HTR-8/SVneo (cell line): Measurements from ENCODE around the gene LRRC61.

ENCODE experiments used
- DNase-seq: peaks from one replicate; pipeline ENCODE4 v3.0.0; 2011; ENCODE audit warnings: low spot score, mixed read lengths; ENCODE audit not compliant: insufficient read length
- FAIRE-seq: peaks from 2 replicates; lab custom pipeline; 2011; peaks lifted over from hg19 to GRCh38; lab: Jason Lieb, UNC

Gene LRRC61

DNA sequence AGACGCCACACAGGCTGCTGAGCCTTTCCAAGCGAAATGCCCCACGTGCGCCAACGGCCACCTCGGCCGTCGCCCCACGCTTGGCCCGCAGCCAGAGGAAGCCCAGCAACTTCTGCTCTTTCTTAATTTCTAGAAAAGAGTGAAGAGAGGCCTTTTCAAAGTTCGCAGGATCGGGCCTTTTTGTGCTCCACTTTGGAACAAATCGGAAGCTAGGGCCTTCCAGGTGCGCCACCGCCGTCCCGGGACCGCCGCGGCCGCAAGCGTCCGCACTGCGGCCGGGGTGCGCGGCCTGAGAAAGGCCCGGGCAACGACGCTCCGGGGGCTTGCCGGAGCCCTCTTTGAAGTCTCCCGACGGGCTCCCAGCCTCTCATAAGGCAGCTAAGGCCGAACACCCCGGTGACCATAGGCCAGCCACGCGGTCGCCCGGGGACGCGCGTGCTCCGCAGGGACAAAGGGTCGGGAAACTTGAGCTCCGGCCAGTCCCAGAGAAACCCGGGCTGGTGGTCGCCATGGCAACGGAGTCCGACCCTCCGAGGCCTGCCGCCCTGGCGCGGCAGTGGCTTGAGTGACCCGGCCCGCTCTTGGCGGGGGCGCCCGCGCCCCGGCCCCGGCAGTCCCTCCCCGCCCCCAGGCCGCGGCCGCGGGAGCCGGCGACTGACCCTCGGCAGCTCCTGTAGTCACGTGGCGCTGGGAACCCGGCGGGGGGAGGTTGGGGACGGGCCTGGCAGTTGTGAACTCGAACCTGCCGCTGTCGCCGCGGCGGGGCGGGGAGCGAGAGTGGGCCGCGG lies 45.1 kb downstream of the LRRC61 start, which contains the start of gene REPIN1:
TSS of gene REPIN1 (plus strand) at position 727 of the 788 bp plus-strand sequence. CDS start 890 bp downstream, outside the sequence.
- DNase-seq (peak; percentile 69), FAIRE-seq (no peak)

DNA sequence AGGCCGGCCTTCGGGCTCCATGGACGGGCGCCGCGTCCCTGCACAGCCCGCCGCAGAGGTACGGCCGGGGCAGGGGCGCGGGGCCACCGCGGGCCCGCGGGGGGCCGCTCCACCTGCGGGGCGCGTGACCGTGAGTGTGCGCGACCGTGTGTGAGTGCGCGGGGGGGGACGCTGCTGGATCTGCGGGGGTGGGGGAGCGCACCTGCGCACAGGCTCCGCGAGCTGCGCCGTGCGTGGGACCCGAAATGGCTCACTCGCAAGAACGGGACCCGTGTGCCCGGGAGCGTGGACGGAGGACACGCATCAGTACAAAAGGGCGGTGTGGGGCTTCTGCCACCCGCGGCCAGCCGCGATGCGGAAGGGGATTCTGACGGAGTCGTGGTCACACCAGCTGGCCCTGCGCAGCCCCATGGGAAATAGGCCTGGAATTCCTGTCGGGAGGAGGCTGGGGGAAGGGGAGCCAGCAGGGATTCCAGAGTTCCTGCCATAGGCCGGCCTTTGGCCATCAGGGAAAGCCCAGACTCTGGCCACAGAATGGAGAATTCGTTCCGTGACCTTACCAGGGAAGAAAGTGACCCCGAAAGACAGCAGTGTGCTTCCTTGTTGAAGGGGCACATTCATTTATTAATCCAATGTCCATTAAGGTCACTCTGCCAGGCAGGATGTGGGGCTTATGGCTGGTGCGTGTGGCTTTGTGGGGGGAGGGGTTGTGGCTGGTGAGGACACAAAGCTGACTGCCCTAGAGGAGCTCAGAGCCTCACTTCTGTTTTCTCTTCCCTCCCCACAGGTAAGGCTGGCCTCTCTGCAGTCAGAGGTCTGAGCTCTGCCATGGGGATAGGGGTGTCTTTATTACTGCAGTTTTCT lies 46.0 kb downstream of the LRRC61 start:
- DNase-seq (peak; percentile 61), FAIRE-seq (no peak)

DNA sequence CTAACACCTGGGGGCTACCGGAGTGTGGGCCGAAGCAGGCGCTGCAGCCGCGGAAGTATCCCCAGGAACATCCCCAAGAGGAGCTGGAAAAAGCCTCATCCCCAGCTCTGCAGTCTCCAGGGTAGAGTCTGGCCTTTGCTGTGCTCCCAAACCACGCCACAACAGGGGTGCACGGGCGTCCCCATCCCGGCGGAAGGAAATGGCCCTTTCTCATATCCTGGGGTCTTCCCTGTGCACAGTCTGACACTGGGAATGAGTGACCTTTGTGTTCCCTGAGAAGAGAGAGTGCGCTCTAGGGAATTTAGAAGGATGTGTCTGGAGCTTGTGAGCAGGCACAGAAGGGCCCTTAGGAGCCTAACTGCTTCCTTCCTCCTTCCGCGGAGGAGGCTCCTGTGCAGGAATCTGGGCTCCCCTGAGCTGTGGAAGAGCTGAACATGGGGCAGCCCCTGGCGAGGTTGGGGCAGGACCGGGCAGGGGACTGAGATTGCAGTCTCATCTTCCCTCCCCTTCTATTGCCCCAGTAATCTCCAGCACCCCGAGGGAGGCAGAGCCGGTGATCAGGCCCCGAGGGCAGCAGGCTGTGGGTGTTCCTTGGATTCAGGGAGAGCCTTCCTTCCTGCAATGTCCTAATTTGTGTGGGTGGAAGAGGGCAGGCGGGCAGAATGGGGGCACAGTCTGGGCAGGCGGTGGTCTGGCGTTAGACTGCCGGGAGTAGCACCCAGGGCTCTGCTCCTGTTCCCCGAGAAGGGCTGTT lies 46.8 kb downstream of the LRRC61 start:
- DNase-seq (no peak), FAIRE-seq (no peak)

DNA sequence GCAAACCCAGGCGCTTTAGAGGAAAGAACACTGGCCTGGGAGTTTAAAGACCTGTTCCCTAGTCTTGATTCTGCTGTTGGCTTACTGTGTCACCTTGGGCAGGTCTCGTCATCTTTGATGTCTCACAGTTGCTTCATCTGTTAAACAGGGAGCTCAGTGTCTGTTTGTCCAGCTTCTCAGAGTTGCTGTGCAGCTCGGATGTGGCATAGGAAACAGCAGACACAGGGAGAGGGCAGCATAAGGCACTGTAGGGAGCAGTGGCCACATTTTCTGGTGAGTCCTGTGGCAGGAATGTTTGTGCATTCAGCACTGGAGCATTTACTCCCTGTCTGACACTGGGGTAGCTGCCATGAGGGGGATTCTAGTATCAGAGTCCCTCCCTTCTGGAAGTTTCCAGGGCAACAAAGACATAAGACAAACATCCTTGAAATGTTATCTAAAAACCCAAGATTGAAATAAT lies 47.5 kb downstream of the LRRC61 start:
- no peak for FAIRE-seq
- no peak for DNase-seq

DNA sequence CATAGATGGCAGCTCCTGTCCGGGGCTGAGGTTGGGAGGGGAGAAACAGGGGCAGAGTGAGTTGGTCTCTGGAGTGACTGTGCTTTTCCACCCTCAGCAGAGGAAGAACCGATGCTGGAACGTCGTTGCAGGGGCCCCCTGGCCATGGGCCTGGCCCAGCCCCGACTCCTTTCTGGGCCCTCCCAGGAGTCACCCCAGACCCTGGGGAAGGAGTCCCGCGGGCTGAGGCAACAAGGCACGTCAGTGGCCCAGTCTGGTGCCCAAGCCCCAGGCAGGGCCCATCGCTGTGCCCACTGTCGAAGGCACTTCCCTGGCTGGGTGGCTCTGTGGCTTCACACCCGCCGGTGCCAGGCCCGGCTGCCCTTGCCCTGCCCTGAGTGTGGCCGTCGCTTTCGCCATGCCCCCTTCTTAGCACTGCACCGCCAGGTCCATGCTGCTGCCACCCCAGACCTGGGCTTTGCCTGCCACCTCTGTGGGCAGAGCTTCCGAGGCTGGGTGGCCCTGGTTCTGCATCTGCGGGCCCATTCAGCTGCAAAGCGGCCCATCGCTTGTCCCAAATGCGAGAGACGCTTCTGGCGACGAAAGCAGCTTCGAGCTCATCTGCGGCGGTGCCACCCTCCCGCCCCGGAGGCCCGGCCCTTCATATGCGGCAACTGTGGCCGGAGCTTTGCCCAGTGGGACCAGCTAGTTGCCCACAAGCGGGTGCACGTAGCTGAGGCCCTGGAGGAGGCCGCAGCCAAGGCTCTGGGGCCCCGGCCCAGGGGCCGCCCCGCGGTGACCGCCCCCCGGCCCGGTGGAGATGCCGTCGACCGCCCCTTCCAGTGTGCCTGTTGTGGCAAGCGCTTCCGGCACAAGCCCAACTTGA lies 48.2 kb downstream of the LRRC61 start:
- DNase-seq (no peak), FAIRE-seq (no peak)

DNA sequence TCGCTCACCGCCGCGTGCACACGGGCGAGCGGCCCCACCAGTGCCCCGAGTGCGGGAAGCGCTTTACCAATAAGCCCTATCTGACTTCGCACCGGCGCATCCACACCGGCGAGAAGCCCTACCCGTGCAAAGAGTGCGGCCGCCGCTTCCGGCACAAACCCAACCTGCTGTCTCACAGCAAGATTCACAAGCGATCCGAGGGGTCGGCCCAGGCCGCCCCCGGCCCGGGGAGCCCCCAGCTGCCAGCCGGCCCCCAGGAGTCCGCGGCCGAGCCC lies 48.8 kb downstream of the LRRC61 start:
- FAIRE-seq, result no peak
- no peak for DNase-seq

DNA sequence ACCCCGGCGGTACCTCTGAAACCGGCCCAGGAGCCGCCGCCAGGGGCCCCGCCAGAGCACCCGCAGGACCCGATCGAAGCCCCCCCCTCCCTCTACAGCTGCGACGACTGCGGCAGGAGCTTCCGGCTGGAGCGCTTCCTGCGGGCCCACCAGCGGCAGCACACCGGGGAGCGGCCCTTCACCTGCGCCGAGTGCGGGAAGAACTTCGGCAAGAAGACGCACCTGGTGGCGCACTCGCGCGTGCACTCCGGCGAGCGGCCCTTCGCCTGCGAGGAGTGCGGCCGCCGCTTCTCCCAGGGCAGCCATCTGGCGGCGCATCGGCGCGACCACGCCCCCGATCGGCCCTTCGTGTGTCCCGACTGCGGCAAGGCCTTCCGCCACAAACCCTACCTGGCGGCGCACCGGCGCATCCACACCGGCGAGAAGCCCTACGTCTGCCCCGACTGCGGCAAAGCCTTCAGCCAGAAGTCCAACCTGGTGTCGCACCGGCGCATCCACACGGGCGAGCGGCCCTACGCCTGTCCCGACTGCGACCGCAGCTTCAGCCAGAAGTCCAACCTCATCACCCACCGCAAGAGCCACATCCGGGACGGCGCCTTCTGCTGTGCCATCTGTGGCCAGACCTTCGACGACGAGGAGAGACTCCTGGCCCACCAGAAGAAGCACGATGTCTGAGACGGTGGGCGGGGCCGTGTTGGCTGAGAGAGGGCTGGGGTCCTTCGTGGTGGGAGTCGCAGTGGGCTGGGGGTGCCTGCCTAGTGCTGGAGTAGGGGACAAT lies 49.3 kb downstream of the LRRC61 start:
- no peak for FAIRE-seq
- no peak for DNase-seq

DNA sequence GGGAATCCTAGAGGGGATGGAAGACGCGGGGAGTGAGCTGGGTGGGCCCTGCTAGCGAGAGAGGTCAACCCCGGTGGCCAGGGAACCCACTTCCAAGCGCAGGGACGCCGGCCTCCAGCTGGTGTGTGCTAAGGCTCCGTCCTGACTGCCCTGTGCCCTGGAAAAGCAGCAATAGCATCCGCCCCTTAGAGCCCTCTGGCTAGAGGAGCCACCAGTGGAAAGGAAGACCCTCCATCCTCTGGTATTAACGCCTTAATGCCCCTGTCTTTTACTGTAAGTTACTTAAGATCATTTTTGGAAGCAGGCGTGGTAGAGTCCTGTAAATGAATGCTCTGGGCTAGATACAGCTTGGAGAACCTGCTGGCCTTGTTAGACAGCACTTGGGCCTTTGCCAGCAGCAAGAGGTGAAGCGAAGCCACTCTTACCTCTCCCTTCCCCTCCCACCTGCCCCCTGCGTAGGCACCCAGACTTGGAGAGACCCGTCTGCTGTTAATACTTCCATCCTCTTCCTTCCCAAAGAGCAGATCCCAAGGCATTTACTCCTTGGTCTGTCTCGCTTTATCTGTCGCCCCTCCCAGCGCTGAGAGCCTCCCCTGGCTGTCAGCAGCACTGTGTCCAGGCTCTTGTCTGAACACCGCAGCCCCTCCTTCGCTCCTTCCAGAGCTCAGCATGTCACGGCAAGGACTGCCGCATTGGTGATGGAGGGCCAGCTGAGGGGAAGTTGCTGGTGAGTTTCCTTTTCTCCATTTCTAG lies 50.1 kb downstream of the LRRC61 start:
- no peak for DNase-seq
- no peak for FAIRE-seq

- DNase-seq (no peak), FAIRE-seq (no peak)
These were observed 50.9 kb downstream of the LRRC61 start for GRCh38 chr7:150374026-150374425.

GRCh38 chr7:150374472-150374871 lies 51.3 kb downstream of the LRRC61 start:
- FAIRE-seq (no peak), DNase-seq (no peak)

DNA sequence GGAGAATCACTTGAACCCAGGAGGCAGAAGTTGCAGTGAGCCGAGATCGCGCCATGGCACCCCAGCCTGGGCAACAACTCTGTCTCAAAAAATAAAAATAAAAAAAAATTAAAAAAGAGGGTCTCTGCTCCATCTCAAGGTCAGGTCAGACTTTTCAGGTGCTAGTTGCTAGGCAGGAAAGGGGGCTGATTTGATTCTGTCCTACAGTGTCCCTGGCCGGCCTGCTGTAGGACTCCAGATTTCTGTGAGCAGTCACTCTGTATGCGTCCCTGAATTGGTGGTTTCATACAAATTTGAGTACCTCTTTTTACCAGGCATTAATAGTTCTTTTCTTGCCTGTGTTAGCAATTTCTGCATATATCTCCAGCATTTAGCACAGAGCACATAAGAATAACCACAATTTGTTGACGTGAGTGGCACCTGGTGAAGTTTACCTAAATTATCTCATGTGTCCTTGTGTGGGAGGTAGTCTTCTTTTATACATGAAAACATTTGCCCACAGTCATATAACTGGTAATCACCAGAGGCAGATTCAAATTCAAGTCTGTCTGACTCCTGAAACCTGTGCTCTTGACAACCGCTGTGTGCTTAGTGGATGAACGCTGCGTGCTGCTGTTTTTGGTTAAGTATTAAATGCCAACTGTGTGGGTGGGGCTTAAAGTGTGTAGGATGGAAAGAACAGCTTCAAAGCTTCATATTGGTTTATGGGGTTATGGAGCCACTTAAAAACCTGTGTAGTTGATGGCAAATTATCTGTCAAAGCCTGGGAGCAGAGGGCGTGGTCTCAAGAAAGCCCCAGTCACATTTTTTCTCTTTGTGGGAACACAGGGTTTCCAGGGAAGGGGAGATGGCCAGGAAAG lies 52.7 kb downstream of the LRRC61 start:
- FAIRE-seq (no peak), DNase-seq (no peak)

DNA sequence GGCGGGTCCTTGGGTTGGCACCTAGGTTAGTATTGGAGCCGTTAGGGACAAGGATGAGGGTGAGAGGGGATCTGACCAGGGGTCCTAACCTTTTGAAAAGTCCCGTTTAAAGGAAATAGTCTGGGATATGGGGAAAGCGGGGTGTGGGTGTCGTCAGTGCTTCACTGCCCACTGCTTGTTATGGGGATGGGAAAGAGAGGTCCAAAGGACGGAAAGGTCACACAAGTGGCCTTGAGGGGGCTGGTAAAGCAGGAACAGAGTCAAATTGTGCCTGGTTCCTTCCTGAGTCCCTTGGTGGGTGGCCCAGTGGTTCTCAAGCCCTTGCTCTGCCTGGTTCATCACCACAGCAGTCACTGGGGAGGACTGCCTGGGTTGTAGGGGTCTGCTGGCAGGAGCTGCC lies 53.4 kb downstream of the LRRC61 start:
- DNase-seq (no peak), FAIRE-seq (no peak)

DNA sequence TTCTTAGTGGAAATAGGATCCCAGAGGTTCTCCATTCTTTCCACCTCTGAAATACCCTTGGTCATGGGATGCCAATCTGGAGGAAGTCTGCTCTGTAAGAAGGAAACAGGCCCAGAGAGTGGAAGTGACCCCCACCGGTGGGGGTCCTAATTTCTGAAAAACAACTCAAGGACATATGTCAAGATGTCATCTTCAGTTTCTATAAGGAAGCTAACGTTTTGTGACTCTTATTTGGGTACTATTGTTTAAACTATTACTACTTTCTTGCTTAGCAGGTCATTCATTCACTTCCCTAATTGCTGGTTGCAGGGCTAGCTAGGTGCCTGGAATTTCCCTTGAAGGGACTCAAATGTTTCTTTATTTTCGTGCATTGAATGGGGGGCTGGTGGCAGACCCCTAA lies 54.0 kb downstream of the LRRC61 start:
- FAIRE-seq (no peak), DNase-seq (no peak)

GRCh38 chr7:150377635-150378034 lies 54.5 kb downstream of the LRRC61 start:
- FAIRE-seq (no peak), DNase-seq (no peak)

DNA sequence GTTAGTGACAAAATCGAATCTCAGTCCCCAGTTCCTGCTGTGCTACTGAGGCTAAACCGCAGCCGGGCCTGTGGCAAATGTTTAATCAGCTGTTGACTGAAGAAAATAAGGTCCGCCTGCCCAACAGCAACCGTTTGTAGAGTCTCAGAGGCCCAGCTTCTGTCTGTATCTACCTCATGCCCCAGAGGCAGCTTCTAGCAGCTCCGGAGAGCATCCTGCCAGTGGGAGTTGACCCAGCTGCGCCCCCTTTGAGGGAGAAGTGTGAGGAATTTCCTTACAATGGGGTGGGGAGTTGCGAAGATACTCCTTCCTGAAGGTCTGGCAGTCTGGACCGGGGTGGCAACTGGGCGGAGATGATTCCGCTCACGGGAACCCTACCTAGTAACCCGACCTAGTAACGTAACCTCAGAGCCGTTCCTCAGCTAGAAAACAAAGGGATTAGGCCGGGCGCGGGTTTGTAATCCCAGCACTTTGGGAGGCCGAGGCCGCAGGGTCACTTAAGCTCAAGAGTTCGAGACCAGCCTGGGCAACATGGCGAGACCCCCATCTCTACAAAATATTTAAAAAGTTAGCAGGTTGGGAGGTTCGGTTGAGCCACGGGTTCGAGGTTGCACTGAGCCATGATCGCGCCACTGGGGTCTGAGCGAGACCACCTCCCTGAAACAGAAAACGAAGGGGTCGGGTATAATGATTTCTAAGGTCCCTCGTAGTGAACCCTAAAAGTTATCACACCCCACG lies 55.1 kb downstream of the LRRC61 start:
- FAIRE-seq (no peak), DNase-seq (peak; percentile 62)

DNA sequence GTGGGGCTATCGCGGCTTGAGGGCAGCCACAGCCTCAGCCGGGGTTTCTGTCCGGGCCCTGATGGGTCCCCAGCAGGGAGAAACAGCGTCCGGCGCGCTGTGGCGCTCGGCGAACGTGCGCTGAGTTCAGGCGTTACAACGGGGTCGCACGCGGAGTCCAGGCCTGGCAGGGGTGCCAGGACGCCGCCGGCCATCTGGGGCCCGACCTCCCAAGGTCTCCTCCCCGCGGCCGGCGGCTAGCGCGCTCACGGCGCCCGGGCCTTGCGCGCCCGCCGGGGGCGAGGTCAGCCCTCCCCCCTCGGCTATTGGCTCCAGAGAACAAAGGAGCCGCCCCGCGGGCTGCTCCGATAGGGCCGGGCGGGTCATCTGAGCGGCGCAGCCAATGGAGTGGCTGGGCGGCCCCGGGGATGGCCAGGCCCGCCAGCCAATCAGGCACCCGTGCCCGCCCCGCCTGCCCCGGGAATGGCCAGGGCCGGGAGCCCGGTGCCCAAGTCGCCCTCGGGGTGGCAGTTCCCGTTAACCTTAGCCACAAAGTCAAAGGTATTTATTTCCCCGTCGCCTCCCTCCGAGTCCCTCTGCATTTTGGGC lies 55.8 kb downstream of the LRRC61 start, which contains the start of gene ZNF775:
TSS of gene ZNF775 (plus strand) at position 478 of the 588 bp plus-strand sequence. CDS start 9,141 bp downstream, outside the sequence.
- no peak for FAIRE-seq
- DNase-seq, result peak; percentile 94
